ENCODE results near the gene LRFN4. TPM values are rescaled to one million over a fixed set of nuclear protein-coding genes. Genes with fewer than 3 reads are reported as not detected.

Gene LRFN4
- polyA plus RNA-seq, 1 donor from 2014 or later, result 2.2 TPM

GRCh38 chr11:66850588-66851238, 6.2 kb upstream of the LRFN4 start:
- Mint-ChIP-seq H3K27ac (no peak overlapping the region), H3K27me3 (no peaks in the 10 kb centered on the region), H3K4me1 (peaks cover 6 to 11% (median 8%) of the 10 kb centered on the region in 3 donors), H3K36me3 (peaks cover 2% of the 10 kb centered on the region), H3K9me3 (no peaks in the 10 kb centered on the region), H3K4me3 (no peak overlapping the region)

GRCh38 chr11:66851239-66851596, 5.6 kb upstream of the LRFN4 start:
- Mint-ChIP-seq H3K36me3 (peaks cover 2% of the 10 kb centered on the region), H3K9me3 (no peaks in the 10 kb centered on the region), H3K4me1 (peaks cover 6 to 13% (median 9%) of the 10 kb centered on the region in 3 donors), H3K27ac (no peak overlapping the region), H3K27me3 (no peaks in the 10 kb centered on the region), H3K4me3 (no peak overlapping the region)

- Mint-ChIP-seq H3K9me3 (no peaks in the 10 kb centered on the region), H3K27ac (peak overlapping the region in 2 of 3 donors; percentile 52 to 73), H3K4me3 (peak overlapping the region in 2 of 4 donors; percentile 65 to 83), H3K36me3 (peaks cover 2% of the 10 kb centered on the region), H3K27me3 (no peaks in the 10 kb centered on the region), H3K4me1 (peaks cover 6 to 13% (median 9%) of the 10 kb centered on the region in 3 donors)
Observed at GRCh38 chr11:66851698-66852465, 5.0 kb upstream of the LRFN4 start.

GRCh38 chr11:66852466-66853241, 4.2 kb upstream of the LRFN4 start:
- Mint-ChIP-seq H3K9me3 (no peaks in the 10 kb centered on the region), H3K27ac (peak overlapping the region in 1 of 3 donors; percentile 52), H3K36me3 (peaks cover 2% of the 10 kb centered on the region), H3K4me3 (peak overlapping the region in 1 of 4 donors; percentile 83), H3K4me1 (peaks cover 6 to 13% (median 9%) of the 10 kb centered on the region in 3 donors), H3K27me3 (no peaks in the 10 kb centered on the region)

GRCh38 chr11:66853242-66854229, 3.3 kb upstream of the LRFN4 start:
- Mint-ChIP-seq H3K27ac (no peak overlapping the region), H3K4me3 (peak overlapping the region in 2 of 4 donors; percentile 83 to 85), H3K36me3 (no peaks in the 10 kb centered on the region), H3K4me1 (peaks cover 6 to 13% (median 9%) of the 10 kb centered on the region in 3 donors), H3K27me3 (no peaks in the 10 kb centered on the region), H3K9me3 (no peaks in the 10 kb centered on the region)

- Mint-ChIP-seq H3K27ac (no peak overlapping the region), H3K4me3 (peak overlapping the region in 2 of 4 donors; percentile 25 to 85), H3K27me3 (no peaks in the 10 kb centered on the region), H3K9me3 (no peaks in the 10 kb centered on the region), H3K36me3 (no peaks in the 10 kb centered on the region), H3K4me1 (peaks cover 6 to 13% (median 9%) of the 10 kb centered on the region in 3 donors)
Observed at GRCh38 chr11:66854231-66854661, 2.6 kb upstream of the LRFN4 start.

- H3K27ac Mint-ChIP-seq, result peak overlapping the region in 2 of 3 donors; percentile 74 to 85
- no peaks in the 10 kb centered on the region for H3K27me3 Mint-ChIP-seq
- H3K4me1 Mint-ChIP-seq, result peaks cover 6 to 13% (median 9%) of the 10 kb centered on the region in 3 donors
- no peaks in the 10 kb centered on the region for H3K9me3 Mint-ChIP-seq
- H3K4me3 Mint-ChIP-seq, result peak overlapping the region; percentile 17 to 96 (median 55)
- no peaks in the 10 kb centered on the region for H3K36me3 Mint-ChIP-seq
Observed at GRCh38 chr11:66854729-66855211, 2.1 kb upstream of the LRFN4 start.

GRCh38 chr11:66855574-66856495, 1.0 kb upstream of the LRFN4 start:
- H3K27ac Mint-ChIP-seq, result peak overlapping the region in 2 of 3 donors; percentile 74 to 85
- peak overlapping the region; percentile 85 to 96 (median 90) for H3K4me3 Mint-ChIP-seq
- no peaks in the 10 kb centered on the region for H3K27me3 Mint-ChIP-seq
- peaks cover 6 to 13% (median 9%) of the 10 kb centered on the region in 3 donors for H3K4me1 Mint-ChIP-seq
- H3K9me3 Mint-ChIP-seq, result no peaks in the 10 kb centered on the region
- no peaks in the 10 kb centered on the region for H3K36me3 Mint-ChIP-seq

GRCh38 chr11:66857234-66857926, 516 bp downstream of the LRFN4 start:
- no peaks in the 10 kb centered on the region for H3K36me3 Mint-ChIP-seq
- no peaks in the 10 kb centered on the region for H3K9me3 Mint-ChIP-seq
- peaks cover 0 to 9% (median 5%) of the 10 kb centered on the region in 3 donors for H3K4me1 Mint-ChIP-seq
- peak overlapping the region; percentile 65 to 86 (median 82) for H3K4me3 Mint-ChIP-seq
- H3K27ac Mint-ChIP-seq, result peak overlapping the region in 2 of 3 donors; percentile 39 to 71
- no peaks in the 10 kb centered on the region for H3K27me3 Mint-ChIP-seq

- no peaks in the 10 kb centered on the region for H3K27me3 Mint-ChIP-seq
- H3K4me1 Mint-ChIP-seq, result peaks cover 0 to 9% (median 5%) of the 10 kb centered on the region in 3 donors
- no peaks in the 10 kb centered on the region for H3K36me3 Mint-ChIP-seq
- H3K27ac Mint-ChIP-seq, result peak overlapping the region in 1 of 3 donors; percentile 71
- H3K4me3 Mint-ChIP-seq, result peak overlapping the region; percentile 45 to 82 (median 66)
- H3K9me3 Mint-ChIP-seq, result no peaks in the 10 kb centered on the region
Observed at GRCh38 chr11:66857927-66858185, 992 bp downstream of the LRFN4 start.

GRCh38 chr11:66858186-66858938, 1.5 kb downstream of the LRFN4 start:
- H3K9me3 Mint-ChIP-seq, result no peaks in the 10 kb centered on the region
- H3K36me3 Mint-ChIP-seq, result no peaks in the 10 kb centered on the region
- H3K27me3 Mint-ChIP-seq, result no peaks in the 10 kb centered on the region
- H3K4me1 Mint-ChIP-seq, result peaks cover 0 to 9% (median 5%) of the 10 kb centered on the region in 3 donors
- peak overlapping the region in 1 of 3 donors; percentile 71 for H3K27ac Mint-ChIP-seq
- H3K4me3 Mint-ChIP-seq, result peak overlapping the region in 3 of 4 donors; percentile 52 to 82 (median 79)
